ENCODE measurements around the gene EIF4A2. TPM values are rescaled to one million over a fixed set of nuclear protein-coding genes. Genes with fewer than 3 reads are reported as not detected.

Gene EIF4A2
- total and polyA plus RNA-seq, 12 donors: 231 to 476 (median 426) TPM

DNA sequence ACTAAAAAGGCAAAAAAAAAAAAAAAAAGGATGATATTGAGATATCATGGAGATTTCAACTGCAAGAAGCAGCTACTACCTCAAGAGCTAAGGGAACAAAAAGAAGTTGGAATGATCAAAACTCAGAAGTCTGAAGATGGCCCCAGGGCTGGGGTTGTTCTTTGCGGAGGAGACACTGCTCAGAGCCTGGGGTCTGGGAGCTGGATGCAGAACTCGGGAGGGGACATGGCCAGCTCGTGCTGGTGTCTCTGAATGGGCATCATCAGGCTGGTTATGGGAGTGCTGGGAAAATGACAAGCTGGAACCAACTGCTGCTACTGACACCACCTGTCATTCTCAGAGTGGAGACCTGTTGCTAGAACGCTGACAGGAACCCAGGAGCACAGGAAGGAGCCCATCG, 45.0 kb downstream of the EIF4A2 start:
- ATAC-seq: no peak
- no peak overlapping the region for H3K27ac ChIP-seq
- H3K4me3 ChIP-seq: no peak overlapping the region
- TF ChIP-seq, protein P1, sequence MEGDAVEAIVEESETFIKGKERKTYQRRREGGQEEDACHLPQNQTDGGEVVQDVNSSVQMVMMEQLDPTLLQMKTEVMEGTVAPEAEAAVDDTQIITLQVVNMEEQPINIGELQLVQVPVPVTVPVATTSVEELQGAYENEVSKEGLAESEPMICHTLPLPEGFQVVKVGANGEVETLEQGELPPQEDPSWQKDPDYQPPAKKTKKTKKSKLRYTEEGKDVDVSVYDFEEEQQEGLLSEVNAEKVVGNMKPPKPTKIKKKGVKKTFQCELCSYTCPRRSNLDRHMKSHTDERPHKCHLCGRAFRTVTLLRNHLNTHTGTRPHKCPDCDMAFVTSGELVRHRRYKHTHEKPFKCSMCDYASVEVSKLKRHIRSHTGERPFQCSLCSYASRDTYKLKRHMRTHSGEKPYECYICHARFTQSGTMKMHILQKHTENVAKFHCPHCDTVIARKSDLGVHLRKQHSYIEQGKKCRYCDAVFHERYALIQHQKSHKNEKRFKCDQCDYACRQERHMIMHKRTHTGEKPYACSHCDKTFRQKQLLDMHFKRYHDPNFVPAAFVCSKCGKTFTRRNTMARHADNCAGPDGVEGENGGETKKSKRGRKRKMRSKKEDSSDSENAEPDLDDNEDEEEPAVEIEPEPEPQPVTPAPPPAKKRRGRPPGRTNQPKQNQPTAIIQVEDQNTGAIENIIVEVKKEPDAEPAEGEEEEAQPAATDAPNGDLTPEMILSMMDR (IDR thresholded peaks at IDR 0.05): no peak
- H3K9me3 ChIP-seq: no peaks in the 10 kb centered on the region
- WGBS, 2 donors: 24 to 30% methylated on average over 5 of the region's 5 CpGs
- peaks cover 4 to 34% (median 12%) of the 10 kb centered on the region in 9 donors for H3K4me1 ChIP-seq
- intact Hi-C loops (cut with DNase I): no loop called here
- H3K27me3 ChIP-seq: peaks cover 0 to 91% (median 77%) of the 10 kb centered on the region in 7 donors
- H3K36me3 ChIP-seq: no peaks in the 10 kb centered on the region
- DNase-seq: no peak

DNA sequence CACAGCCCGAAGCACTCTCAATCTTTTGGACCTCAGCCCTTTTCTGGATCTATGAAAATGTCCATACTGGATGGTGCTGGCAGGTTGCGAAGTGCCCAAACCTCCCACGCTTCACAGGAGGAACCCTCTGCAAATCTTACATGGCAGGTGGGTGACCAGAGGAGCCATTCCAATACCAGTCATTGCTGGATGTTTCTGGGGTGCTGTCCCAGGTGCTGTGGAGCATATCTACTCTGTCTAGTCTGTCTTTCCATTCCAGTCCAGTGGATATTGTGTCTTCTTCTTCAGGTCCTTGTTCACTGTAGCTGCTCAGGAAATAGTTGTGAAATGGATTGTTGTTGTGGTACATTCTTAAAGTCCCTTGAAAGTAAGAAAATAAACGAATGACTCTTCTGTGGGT, 48.4 kb downstream of the EIF4A2 start:
- peaks cover 0 to 62% (median 52%) of the 10 kb centered on the region in 7 donors for H3K27me3 ChIP-seq
- H3K9me3 ChIP-seq: peaks cover 0 to 6% (median 0%) of the 10 kb centered on the region in 11 donors
- H3K27ac ChIP-seq: no peak overlapping the region
- peaks cover 4 to 11% (median 6%) of the 10 kb centered on the region in 9 donors for H3K4me1 ChIP-seq
- ATAC-seq (no peak), DNase-seq (no peak)
- WGBS, 2 donors: 73 to 86% methylated on average over 4 of the region's 4 CpGs
- intact Hi-C loops (cut with DNase I): no loop called here
- TF ChIP-seq, protein P1 (IDR thresholded peaks at IDR 0.05): no peak
- H3K4me3 ChIP-seq: no peak overlapping the region
- H3K36me3 ChIP-seq: no peaks in the 10 kb centered on the region

DNA sequence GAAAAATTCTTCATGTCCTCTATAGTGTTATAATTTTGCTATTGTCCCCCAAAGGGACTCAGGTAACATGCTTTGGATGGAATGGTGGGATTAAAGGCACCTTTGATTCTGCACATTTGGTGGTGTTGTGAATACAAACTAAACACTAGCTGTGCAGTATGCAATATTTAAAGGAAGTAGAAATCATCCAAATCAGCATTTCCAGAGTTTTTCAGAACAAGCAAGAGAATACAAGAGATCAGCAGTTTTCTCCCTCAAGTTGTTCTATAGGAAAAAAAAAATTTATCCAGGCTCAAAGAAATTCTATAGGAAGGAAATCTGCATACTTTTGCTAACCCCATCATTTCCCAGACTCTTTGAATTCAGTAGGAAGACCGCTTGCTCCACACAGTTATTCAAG, 48.9 kb downstream of the EIF4A2 start:
- H3K9me3 ChIP-seq: peaks cover 0 to 6% (median 0%) of the 10 kb centered on the region in 11 donors
- ATAC-seq (no peak), DNase-seq (no peak)
- H3K4me1 ChIP-seq: peaks cover 4 to 11% (median 5%) of the 10 kb centered on the region in 9 donors
- peaks cover 0 to 59% (median 52%) of the 10 kb centered on the region in 7 donors for H3K27me3 ChIP-seq
- H3K4me3 ChIP-seq: no peak overlapping the region
- H3K27ac ChIP-seq: no peak overlapping the region
- intact Hi-C loops (cut with DNase I): no loop called here
- H3K36me3 ChIP-seq: no peaks in the 10 kb centered on the region
- TF ChIP-seq, protein P1 (IDR thresholded peaks at IDR 0.05): no peak
- WGBS, 2 donors: 73 to 87% methylated on average over 1 of the region's 1 CpG

Small RNA genes within 50 kb of the gene (microRNA-seq; reads per million reads assigned to microRNA genes)
- gene MIR1248: 2.4 to 2.6 reads per million in 2 donors

Other genes starting within 250 kb of the EIF4A2 start
- 1 to 10 TPM in 5 of 10 donors, under 1 TPM in 5; 0.28 to 1.6 (median 1.00) TPM for gene CRYGS, start 239.2 kb upstream of the EIF4A2 start, total RNA-seq
- 1 to 10 TPM; 1.2 to 8.9 TPM for gene CRYGS, start 239.2 kb upstream of the EIF4A2 start, polyA plus RNA-seq
- 1 to 10 TPM; 5.6 to 7.9 (median 6.9) TPM for gene TBCCD1, start 216.2 kb upstream of the EIF4A2 start, total RNA-seq
- gene TBCCD1, start 216.2 kb upstream of the EIF4A2 start, polyA plus RNA-seq: 1 to 10 TPM; 3.1 to 5.7 TPM
- gene DNAJB11, start 212.9 kb upstream of the EIF4A2 start, total RNA-seq: 10 to 100 TPM; 17.9 to 39.9 (median 23.9) TPM
- 100 to 1,000 TPM in 1 of 2 donors, 10 to 100 TPM in 1; 36.9 to 147 TPM for gene DNAJB11, start 212.9 kb upstream of the EIF4A2 start, polyA plus RNA-seq
- not detected for gene AHSG, start 170.5 kb upstream of the EIF4A2 start, total RNA-seq
- not detected for gene AHSG, start 170.5 kb upstream of the EIF4A2 start, polyA plus RNA-seq
- under 1 TPM in 4 of 10 donors, not detected in 6; 0.21 to 0.42 (median 0.30) TPM for gene FETUB, start 143.2 kb upstream of the EIF4A2 start, total RNA-seq
- gene FETUB, start 143.2 kb upstream of the EIF4A2 start, polyA plus RNA-seq: not detected
- gene HRG, start 117.6 kb upstream of the EIF4A2 start, total RNA-seq: under 1 TPM in 1 of 10 donors, not detected in 9; 0.20 TPM
- gene HRG, start 117.6 kb upstream of the EIF4A2 start, polyA plus RNA-seq: not detected
- gene KNG1, start 66.2 kb upstream of the EIF4A2 start, total RNA-seq: under 1 TPM in 9 of 10 donors, not detected in 1; 0.15 to 0.92 (median 0.42) TPM
- under 1 TPM in 1 of 2 donors, not detected in 1; 0.07 TPM for gene KNG1, start 66.2 kb upstream of the EIF4A2 start, polyA plus RNA-seq
- 10 to 100 TPM in 1 of 10 donors, 1 to 10 TPM in 9; 5.8 to 10.6 (median 8.0) TPM for gene RFC4, start 22.9 kb downstream of the EIF4A2 start, total RNA-seq
- gene RFC4, start 22.9 kb downstream of the EIF4A2 start, polyA plus RNA-seq: 10 to 100 TPM in 1 of 2 donors, 1 to 10 TPM in 1; 9.4 to 18.8 TPM
- 10 to 100 TPM in 4 of 10 donors, 1 to 10 TPM in 3, under 1 TPM in 2, not detected in 1; 0.39 to 47.0 (median 6.8) TPM for gene ADIPOQ, start 59.1 kb downstream of the EIF4A2 start, total RNA-seq
- gene ADIPOQ, start 59.1 kb downstream of the EIF4A2 start, polyA plus RNA-seq: 10 to 100 TPM in 1 of 2 donors, 1 to 10 TPM in 1; 6.5 to 17.2 TPM
- 10 to 100 TPM; 55.9 to 94.7 (median 68.7) TPM for gene ST6GAL1, start 146.9 kb downstream of the EIF4A2 start, total RNA-seq
- 10 to 100 TPM; 19.5 to 36.3 TPM for gene ST6GAL1, start 146.9 kb downstream of the EIF4A2 start, polyA plus RNA-seq

Data from heart right ventricle (tissue), 16 donors.